ENCODE data around the gene PPP6R3.

PPP6R3 gene

DNA sequence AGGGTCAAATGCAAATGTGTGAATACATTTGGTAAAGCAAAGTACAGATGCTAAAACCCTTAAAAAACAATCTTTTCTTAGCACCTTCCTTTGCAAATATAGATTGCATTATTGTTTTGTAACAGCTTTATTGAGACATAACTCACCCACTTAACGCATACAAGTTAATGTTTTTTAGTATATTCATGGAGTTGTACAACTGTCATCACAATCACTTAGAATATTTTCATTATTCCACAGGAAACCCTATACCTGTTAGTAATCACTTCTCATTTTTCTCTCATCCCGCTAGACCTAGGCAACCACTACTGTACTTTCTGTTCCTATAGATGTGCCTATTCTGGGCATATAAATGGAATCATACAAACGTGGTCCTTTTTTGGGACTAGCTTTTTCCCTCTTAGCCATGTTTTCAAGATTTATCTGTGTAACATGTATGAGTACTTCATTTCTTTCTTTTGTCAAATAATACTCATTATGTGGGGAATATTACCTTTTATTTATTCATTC lies 34.7 kb downstream of the PPP6R3 start:
- no peak for DNase-seq (ENCODE audit: low spot score)

DNA sequence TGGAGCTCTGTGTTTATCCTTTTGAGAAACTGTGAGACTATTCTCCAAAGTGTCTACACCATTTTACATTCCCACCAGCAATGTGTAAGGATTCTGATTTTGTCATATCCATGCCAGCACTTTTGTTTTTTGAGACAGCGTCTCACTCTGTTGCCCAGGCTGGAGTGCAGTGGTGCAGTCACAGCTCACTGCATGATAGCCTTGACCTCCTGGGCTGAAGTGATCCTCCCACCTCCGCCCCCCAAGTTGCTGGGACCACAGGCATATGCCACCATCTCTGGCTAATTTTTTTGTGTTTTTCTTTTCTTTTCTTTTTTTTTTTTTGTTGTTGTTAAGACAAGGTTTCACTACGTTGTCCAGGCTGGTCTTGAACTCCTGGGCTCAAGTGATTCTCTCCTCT lies 35.3 kb downstream of the PPP6R3 start:
- no peak for DNase-seq (ENCODE audit: low spot score)

DNA sequence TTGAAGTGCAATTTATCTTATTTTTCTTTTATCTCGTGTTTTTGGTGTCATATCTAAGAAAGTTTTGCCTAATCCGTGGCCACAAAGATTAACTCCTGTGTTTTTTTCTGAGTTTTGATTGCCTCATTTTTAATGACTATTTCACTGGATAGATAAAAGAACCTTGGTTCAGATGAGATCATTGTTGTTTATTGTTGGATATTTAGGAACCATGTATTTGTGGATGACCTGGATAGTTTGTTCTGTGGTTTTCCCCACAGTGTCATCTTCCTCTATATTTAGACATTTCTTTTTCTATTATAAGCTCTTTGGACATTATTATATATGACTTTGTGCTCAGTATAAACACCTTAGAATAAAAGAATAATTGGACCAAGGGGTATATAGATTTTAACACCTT lies 37.2 kb downstream of the PPP6R3 start:
- no peak for DNase-seq (ENCODE audit: low spot score)

DNA sequence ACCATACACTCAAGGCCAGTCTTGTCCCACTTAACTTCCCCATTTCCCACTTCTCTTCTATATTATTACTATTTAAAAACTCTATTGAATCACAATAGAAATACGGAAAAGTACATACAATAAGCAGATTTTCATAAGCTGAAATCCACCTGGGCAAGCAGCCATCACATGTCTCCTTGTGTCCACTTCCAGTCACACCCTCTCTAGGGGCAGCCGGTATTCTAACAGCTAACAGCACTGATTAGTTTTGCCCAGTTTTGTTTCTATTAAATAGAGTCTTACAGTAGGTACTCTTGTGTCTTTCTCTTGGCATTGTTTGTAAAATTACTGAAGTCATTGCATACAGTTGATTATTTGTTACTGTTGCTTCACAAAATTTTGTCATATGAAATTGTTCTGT lies 37.8 kb downstream of the PPP6R3 start:
- no peak for DNase-seq (ENCODE audit: low spot score)

DNA sequence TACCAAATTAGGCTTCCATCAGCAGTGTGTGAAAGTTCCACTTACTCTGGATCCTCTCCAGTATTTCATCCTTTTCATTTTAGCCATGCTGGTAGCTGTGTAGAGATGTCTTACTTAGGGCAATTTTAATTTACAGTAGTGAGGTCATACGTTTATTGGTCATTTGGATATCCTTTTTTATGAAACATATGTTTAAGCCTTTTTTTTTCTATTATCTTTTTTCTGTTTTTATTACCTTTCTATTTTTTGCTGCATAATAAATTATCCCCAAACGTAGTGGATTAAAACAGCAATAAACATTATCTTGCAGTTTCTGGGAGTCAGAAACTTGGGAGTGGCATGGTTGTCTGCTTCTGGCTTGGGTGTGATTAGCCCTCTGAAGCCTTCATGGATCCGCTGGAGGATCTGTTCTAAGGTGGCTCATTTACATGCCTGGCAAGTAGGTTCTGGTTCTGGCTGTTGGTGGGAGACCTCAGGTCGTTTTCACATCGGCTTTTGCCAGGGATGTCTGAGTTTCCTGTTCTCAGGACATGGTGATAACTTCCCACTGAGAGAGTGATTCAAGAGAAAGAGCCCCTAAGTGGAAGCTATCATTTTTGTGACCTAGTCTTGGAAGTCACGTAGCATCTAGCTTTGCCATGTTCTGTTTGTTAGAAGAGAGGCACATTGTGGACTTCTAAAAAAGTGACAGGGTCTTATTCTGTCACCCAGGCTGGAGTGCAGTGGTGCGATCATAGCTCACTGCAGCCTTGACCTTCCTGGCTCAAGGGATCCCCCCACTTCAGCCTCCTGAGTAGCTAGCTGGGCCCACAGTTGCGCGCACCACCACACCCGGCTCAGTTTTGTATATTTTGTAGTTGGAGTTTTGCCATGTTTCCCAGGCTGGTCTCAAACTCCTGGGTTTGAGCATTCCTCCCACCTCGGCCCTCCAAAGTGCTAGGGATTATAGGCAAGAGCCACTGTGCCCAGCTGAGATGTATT lies 38.6 kb downstream of the PPP6R3 start:
- no peak for DNase-seq (ENCODE audit: low spot score)

DNA sequence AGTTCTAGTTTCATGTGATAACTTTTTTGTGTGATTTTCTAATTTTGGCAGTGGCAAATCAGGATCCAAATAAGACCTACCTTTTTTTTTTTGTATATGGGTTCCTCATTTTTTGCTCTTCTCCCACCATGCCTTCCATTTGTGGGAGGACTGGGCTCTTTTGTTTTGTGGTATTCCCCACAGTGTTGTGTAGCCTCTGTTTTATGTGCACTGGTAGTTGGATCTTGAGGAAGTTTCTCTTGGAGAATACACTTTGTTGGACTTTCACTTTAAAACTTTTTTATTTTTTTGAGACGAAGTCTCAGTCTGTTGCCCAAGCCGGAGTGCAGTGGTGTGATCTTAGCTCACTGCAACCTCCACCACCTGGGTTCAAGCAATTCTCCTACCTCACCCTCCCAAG lies 39.7 kb downstream of the PPP6R3 start:
- no peak for DNase-seq (ENCODE audit: low spot score)

DNA sequence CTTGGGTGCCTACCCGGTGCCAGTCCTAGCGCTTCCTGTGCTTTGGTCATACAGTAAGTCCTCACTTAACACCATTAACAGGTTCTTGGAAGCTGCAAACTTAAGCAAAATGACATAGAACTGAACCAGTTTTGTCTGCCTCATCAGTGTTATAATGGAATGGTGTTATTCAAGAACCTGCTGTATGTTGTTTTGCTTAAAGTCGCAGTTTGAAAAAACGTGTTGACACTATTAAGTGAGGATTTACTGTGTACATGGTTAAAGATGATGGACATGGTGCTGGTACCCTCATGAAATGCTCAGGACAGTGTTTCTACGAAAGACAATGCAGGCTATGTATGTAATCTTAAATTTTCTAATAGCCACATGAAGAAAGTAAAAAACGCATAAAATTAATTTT lies 41.3 kb downstream of the PPP6R3 start:
- no peak for DNase-seq (ENCODE audit: low spot score)

DNA sequence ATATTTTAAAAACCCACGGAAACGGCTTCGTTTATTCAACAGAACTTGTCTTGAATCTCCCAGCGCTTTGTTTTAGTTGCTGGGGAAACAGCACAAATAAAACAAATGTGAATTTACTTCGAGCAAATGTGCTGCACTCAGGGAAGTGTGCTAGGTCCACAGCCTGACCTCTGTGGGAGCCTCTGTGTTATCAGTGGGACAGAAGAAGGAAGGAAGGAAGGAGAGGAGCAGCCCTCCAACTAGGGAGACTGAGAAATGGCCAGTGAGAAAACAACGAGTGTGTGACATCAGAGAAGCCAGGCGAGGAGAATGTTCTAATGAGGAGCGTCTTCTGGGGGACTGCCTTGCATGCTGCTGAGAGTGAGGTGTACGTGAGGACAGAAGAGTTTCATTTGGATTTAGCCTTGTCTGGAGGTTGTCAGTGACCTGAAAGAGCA lies 42.7 kb downstream of the PPP6R3 start:
- no peak for DNase-seq (ENCODE audit: low spot score)

DNA sequence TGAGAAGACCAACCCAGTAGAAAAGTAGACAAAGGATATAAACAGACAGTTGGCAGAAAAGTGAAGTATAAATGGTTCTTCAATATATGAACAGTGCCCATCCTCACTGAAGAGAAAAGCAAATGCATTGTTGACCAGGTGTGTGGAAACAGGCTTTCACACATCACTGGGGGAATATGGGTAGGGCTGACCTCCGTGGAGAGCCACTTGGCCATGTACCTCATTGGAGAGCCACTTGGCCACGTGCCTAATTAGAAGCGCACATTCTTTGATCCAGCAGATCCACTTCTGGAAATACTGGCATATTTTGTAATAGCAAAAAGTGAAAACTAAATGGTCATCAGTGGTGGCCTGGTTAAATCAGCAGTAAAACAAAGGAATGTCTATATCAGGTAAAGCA lies 43.2 kb downstream of the PPP6R3 start:
- DNase-seq (ENCODE audit: low spot score): no peak

DNA sequence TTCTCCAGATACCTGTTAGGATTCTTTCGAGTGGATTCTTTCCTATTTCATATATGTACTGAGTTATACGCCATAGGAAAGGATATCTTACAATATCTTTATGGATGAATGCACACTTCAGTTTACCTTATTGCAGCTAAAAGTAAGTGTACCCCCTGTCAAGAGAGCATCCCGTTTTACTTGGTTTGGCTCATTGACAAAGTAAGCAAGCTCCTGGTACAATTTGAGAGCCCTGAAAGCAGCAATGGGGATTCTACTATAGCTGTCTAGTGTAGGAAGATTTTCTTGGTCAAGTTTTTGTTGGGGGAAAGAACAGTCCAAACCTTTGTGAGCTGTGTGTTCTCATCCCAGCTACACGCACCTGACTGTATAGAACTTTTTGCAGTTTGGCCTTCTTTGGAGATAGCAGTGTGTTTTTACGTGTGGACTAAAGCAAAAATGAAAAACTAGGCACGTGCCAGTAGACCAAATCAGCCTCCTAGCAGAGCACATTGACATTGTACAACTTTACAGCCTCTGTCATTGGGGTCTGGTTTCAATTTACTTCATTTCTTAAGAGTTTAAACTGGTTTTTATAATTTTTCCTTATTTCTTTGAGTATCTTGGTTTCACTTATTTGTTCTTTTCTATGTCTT lies 44.0 kb downstream of the PPP6R3 start:
- DNase-seq (ENCODE audit: low spot score): no peak

DNA sequence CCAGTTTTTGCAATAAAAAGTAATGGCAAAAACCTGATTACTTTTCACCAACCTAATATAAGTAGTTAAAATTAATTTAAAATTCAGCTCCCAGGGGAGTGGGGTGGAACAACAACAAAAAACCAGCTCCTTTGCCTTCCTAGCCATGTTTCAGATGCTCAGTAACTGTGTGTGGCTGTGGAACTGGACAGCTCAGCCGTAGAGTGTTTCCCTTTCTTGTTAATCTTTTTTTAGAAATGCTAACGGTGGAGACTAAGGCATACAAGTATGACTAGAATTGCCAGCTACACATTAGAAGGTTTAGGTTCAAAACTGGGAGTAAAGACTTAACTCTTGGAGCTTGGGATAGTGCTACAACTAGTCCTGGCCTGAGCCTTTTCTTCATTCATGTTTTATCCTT lies 45.0 kb downstream of the PPP6R3 start:
- DNase-seq (ENCODE audit: low spot score): no peak

DNA sequence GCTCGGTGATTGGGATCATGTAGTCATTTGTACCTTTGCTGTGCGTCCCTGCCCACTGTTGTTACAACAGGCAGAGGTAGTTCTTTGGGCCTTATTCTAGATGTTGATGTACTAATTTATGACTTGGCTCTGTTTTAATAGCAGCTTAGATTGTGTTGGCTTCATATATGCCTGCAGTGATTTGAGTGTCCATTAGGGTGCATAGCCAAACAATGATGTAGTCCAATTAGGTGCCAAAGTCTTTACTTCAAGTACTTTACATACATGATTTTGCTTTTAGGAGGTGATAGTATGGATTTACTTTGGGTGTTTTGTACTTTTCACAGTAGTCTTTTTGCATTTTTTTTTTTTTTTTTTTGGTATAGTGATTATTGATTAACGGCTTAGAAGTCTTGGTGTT lies 46.4 kb downstream of the PPP6R3 start:
- peak; percentile 18 for DNase-seq (ENCODE audit: low spot score)

DNA sequence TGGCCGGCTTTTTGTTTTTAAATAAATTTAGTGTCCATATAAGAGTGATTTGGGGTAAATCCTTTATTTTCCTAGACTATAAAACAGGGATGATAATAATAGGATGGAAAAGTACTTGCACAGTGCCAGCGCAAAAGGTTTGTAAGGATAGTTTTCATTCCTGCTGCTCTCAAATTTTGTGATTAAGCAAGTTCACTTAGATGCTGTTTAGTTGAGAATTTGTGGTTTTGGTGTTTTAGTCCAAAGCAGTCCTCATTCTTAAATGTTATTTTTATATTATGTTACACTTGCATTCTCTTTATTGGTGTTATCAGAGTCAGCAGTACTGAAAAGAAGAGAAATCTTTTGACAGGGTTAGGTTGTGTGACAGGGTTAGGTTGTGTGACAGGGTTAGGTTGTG lies 47.9 kb downstream of the PPP6R3 start:
- DNase-seq (ENCODE audit: low spot score): no peak

DNA sequence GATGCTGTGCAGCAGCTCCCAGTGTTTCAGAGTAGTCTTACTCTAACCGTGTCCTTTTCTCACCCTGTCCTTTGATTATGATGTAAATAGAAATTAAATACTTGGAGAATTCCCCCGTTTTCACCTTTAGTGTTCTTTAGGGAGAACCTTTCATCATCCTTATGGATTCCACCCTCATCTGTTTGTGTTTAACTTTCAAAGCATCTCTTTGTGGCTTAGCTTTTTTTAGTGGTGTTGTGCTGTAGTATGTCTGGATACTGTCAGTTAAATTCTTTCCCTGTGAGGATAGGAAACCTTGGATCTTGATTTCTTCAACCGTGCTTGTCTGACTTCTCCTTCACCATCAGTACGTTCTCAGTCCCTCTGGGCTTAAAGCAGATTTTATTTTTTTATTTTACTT lies 48.5 kb downstream of the PPP6R3 start:
- DNase-seq (ENCODE audit: low spot score): no peak

DNA sequence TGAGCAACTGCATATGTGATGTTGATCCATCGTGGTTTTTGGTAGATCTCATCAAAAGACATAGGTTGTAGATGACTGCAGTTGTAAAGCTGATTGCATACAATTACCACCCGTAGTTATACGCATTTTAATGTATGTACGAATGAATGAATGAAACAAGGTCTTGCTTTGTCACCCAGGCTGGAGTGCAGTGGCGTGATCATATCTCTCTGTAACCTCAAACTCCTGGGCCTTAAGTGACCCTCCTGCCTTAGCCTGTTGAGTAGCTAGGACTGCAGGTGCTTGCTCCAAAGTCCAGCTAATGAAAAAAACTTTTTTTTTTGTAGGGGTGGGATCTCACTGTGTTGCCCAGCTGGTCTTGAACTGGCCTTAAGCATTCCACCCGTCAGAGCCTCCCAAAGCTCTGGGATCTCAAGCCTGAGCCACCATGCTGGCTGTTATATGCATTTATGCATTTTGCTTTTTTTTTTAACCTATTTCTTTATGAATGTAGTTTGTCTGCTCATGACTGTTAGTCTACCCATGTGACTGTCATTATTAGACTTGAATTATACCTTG lies 53.5 kb downstream of the PPP6R3 start:
- no peak for DNase-seq (ENCODE audit: low spot score)

DNA sequence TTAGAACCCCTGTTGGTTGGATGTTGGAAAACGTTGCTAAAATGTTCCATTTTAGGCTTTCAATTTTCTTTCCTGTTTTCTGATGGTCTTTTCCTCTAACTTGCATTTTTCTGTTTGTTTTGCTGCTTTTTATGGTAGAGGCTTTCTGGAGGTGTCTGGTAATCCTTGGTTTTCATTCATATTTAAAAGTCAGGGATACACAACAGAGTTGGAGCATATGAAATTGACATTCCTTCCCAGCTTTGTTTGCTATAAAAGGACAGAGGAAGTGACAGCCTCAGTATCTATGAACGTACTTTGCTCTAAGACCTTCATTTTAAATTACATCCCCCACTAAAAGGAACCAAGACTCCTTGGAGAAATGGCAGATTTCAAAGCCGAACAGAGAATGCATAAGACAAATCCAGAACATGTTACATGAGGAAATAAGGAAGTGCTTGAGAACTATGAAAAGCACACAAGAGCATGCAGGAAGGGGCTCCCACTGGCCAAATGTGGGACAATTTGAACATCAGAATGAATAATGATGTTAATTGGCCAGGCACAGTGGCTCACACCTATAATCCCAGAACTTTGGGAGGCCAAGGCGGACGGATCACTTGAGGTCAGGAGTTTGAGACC lies 56.7 kb downstream of the PPP6R3 start:
- DNase-seq (ENCODE audit: low spot score): no peak

DNA sequence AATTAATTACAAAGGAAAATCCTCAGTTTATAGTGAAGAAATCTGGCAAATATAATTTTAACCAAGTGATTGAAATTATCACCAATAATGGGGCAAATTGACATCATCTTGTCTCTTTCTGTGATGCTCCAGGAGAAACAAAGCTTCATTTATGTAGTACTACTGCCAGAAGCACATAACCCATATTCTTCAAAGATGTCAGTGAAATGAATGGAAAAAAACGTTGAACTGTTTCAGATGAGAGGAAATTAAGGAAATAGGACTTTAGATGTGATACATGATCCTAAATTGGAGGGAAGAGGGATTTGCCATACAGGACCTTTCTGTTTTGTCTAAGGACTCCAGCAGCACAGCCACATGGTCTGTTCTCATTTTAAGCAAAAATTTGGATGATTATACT lies 57.6 kb downstream of the PPP6R3 start:
- DNase-seq (ENCODE audit: low spot score): no peak

DNA sequence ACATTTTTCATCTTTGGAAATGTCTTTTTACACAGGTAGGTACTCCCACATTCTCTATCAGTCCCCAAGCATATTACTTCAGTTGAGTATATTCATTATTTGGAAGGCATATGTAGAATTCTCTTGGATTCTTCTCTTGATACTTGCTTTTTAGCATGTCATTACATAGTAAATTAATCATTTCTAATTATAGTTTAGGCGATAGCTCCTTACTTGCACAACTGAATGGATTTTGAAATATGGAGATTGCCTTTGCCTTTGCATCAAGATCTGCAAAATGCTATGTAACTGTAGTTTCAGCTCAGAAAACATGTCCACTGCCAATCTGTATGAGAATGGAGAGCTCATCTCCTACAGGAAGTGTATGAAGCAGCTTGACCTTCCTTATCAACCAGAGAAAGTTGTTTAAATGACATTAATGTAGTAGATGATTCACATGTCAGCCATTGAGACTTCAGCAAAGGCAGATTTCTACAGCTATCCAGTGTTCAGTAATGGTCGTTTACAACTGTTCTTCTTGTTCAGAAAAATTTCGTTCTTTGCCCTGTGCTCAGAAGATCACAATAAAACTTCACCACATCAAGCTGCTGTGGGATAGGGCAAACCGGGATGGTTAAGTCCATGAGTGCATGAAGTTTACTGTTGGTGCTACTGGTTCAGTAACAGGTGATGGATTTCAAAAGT lies 61.6 kb downstream of the PPP6R3 start:
- DNase-seq (ENCODE audit: low spot score): peak; percentile 11

DNA sequence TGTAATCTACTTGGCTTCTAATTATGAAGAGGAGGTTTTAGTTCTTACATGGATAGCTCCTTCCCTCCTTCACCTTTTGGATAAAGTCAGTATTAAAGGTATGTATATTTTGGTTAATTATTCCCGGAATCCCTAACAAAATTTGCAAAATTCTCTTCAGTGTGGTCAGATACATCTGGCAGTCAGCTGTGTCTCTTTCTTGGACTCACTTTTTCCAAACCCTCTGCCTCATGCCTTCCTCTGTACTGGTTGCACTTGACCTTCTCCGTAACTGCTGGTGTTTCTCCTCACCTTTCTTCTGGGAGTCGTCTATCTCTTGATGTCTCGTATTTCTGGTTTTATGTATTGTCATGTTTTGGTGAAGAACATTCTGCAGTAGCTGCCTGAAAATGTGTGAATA lies 62.5 kb downstream of the PPP6R3 start:
- DNase-seq (ENCODE audit: low spot score): no peak

DNA sequence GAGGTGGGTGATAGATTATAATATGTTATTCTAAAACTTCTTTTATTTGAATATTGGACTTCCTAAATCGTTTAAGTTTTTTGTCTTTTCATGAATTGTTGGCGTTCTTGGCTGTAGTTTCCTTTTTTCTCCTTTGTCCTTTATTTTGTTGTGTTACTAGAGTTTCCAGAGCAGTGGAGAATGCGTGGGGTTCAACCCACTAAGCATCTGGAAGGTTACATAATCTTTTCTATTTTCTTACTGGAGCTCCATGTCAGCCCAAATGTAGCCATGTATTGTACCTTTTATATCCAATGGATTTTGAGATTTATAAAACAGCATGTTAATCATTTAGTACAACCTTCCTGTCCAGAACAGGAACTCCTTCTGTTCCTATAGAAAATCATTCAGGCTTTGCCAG lies 63.2 kb downstream of the PPP6R3 start:
- no peak for DNase-seq (ENCODE audit: low spot score)

DNA sequence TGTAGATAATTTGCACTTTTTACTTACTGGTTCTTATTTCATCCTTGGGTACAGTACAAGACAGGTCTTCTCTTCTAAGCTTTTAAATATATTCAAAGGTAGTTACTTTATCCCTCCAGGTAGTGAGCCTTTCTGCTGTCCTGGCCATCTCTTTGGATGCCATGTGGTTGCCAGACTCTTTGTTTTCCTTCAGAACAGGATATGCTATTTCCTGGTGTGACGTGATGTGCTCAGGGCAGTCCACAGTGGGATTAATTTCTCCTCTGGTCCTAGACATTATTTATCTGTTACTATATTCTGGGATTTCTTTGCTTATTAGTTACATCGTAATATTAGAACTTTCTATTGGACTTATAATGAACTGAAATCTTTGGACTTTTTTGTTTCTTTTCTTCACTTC lies 63.7 kb downstream of the PPP6R3 start:
- DNase-seq (ENCODE audit: low spot score): no peak

DNA sequence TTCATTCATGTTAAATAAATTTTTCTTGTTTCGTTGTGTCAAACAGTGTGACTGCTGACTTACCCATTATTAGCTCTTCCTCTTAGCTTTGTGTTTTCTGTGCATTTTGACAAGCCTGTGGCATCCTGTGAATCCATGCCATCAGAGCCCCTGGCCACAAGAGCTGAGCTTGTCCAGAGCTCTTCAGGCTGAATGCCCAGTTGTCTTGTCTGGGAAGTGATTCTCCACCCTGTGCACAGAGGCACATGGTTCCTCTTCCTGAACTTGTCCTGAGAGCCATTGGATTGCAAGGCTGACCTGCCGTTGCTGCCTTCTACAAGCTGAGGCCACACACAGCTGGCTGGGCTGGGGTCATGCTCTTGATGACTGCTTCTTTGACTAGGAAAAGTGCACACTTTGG lies 64.1 kb downstream of the PPP6R3 start:
- no peak for DNase-seq (ENCODE audit: low spot score)

All from SW480 (cell line).